Measurements from ENCODE around the gene PFKM.
A peak's percentile ranks its signal among the peaks of the same experiment; 100 is the strongest.

Gene PFKM

DNA sequence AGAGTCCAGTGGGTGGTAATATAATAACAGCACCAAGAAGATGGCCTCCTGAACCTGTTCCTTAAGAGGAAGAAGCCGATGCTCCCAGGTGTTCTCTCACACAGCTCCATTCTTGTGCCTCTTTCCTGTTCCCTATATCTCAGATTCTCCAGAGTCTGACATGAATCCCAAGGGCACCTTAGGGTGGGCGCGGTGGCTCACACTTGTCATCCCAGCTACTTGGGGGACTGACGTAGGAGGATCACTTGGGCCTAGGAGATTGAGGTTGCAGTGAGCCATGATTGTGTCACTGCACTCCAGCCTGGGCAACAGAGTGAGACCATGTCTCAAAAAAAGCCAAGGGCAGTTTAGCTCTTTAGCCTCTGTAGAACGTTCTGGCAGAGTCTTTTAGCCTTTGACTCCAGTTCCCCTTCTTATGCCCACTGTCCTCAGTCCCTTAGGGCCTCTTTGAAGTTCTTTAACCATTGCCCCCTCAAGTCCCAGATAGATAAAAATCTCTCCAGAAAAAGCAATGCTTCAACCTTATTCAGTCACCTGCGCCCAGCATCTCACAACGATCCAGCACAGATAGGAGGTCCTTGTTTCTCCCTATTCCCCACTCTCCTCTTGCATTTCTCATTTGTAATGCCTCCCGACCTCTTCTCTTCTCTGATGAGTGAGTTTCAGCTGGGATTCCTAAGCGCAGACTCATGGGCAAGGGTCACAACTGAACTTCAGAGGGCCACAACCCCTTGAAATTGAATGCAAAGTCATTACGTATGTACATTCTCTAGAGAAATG is 68.9 kb downstream of the PFKM start:
- no peak for DNase-seq (ENCODE audit: low spot score)

DNA sequence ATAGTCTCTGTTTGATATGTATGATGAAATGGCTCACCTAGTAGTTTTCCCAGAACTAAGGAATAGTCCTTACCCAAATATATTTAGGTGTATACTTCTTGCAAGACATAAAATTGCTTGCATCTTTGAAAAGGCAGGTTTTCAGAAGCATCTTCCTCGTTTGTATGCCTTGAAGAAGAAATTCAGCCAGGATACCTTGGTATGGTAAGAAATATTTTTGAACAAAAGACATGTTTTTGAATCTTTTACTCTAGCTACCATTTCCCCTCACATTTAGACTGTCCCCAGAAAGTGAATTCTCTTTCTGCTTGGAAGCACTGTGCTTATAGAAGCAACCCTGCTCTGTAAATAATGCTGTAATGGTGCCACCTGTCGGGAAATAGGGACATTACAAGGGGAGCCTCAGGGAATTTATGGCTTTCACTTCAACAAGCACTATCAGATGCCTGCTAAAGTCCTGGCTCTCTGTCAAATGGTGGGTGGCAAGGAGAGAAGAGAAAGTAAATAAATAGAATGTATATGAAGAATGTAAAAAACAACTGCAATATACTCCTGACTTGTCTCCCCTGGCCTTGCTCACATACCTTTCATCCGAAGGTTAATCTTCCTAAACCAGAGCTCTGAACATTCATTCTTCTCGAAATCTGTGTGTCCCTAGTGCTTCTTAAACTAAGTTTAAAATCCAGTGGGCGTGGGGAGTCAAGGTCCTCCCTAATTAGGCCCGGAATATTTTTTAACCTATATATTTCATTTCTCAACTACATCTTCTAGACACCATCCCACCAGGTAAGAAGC is 70.4 kb downstream of the PFKM start:
- peak; percentile 87 for DNase-seq (ENCODE audit: low spot score)

DNA sequence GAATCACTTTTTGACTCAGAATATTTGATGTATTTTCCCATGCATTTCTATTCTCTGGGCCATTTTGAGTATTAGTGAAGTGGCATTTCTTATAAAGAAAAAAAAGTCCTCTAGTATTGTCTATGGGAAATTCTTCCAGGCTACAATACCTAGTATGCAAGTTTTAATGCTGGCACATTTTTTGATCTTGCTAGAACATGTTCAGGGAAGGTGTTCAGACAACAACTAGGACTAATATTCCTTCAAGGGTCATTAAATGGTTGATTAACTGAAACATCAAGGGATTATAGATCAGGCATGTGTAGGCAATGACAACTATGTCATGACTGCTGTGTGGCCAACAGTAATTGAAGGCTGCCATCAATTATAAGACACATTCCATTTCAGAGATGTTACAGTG is 71.9 kb downstream of the PFKM start:
- DNase-seq (ENCODE audit: low spot score): no peak

DNA sequence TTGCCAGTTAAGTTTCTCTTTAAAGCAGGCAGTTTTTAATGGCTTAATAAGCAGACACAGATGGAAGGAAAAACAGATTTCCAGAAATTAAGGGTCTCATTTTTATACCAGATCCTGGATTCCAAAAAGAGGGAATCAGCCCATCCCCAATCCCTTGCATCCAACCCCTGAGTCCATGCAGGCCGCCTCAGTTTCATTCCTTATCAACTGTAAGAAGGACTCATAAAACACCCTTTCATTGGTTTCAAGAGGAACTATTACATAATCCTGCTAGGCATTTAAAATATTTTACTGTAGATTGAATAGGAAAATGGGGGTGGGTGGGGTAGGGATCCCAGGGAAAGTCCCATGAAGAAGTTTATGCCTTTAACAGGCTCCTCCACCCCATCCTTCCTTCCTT is 73.7 kb downstream of the PFKM start:
- no peak for DNase-seq (ENCODE audit: low spot score)

DNA sequence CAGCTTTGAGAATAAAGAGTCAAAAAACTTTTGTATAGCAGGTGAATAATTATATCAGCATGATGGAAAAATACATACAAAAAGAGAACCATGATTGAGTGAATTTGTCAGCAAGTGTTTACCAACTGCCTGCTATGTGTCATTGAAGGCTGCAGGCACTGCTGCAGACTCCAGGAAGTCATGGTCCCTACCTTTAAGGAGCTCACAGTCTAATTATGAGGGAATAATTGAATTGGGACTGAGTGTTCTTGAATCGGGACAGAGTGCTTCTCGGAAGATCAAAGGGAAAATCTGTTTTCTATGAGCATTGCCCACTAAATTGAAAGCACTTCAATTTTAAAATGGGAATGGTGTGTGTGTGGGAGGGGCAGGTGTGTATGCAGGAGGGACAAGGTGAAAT is 74.5 kb downstream of the PFKM start:
- no peak for DNase-seq (ENCODE audit: low spot score)

DNA sequence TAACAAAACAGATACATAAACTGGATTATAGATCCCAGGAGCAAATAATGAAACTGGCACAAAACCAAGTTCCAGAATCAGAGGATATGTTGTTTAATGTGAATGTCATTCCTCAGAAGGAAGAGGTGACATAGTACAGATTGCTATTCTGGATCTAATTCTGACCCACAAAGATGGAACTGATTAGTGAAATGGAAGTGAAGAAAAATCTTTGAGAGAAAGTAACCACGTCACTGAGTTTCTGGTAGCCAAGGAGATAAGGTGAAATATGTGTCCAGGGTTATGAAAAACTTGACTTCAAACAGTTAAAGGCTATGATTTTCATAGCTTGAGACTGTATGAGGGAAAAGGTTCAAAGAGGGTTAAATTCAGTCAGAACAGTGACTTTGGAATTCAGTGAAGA is 75.6 kb downstream of the PFKM start:
- DNase-seq (ENCODE audit: low spot score): no peak

Data from NAMALWA (cell line).